C4-2B (cell line): ENCODE data around the gene ST6GALNAC3.

Experiments
- H3K27ac ChIP-seq: fragments of 450-650 bp; 2 replicates; pipeline ENCODE4 v1.5.1; 2017
- CTCF ChIP-seq: fragments of 450-650 bp; conservative IDR thresholded peaks from 2 replicates; pipeline ENCODE4 v1.5.1; 2017; ENCODE audit warnings: mild to moderate bottlenecking
- ZFX ChIP-seq: fragments of 450-650 bp; IDR thresholded peaks from 2 replicates; pipeline ENCODE4 v1.6.1; 2017

The ST6GALNAC3 gene

DNA sequence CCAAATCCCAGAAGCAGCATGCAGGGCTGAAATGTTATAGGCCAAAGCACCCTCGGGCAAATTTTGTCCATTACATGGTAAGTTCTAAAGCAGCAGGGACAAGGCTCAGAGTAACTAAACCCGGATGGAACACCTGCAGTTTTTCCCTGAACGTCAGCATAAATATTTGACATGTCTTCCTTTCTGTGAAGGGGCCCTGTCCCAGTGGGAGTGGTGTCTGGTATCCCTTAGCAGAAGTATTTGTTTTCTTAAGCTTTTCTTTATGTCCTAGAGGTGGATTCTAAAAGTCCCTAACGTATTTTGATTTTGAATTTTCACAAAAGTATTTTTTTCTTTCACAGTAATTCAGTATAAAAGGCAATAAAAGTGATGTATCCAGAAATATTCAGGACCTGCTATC, 223.9 kb downstream of the ST6GALNAC3 start:
- TF ChIP-seq ZFX (no peak), CTCF (no peak)

GRCh38 chr1:76299036-76299435, 224.5 kb downstream of the ST6GALNAC3 start:
- H3K27ac ChIP-seq: no peak overlapping the region
- TF ChIP-seq CTCF: no peak
- TF ChIP-seq ZFX: no peak

More for the DNA sequence above, 223.9 kb downstream of the ST6GALNAC3 start:
- H3K27ac ChIP-seq: no peak overlapping the region

GRCh38 chr1:76300556-76300955, 226.0 kb downstream of the ST6GALNAC3 start:
- H3K27ac ChIP-seq: no peak overlapping the region
- no peak for TF ChIP-seq ZFX

- TF ChIP-seq CTCF: no peak
- no peak for TF ChIP-seq ZFX
These were observed 228.3 kb downstream of the ST6GALNAC3 start for GRCh38 chr1:76302711-76303339.

DNA sequence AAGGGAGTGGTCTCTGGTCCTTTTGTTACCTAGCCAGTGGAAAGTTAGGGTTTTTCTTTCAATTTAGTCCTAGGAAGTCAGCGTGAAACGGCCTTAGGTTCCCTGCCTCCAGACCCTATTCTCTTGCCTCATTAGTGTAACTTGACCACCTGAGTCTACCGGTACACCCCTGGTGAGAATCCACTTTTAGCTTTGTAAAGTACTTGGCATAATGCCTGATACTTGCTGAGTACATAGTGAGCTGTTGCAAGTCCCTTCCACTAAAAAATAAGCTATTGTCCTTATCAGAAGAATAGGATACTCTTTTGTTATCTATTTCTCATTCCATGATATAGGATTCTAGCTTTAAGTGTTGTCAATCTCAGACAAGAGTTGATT, 228.8 kb downstream of the ST6GALNAC3 start:
- TF ChIP-seq ZFX (no peak), CTCF (no peak)
- no peak overlapping the region for H3K27ac ChIP-seq

More at GRCh38 chr1:76302711-76303339, 228.3 kb downstream of the ST6GALNAC3 start:
- no peak overlapping the region for H3K27ac ChIP-seq

- no peak overlapping the region for H3K27ac ChIP-seq
- TF ChIP-seq CTCF: no peak
- no peak for TF ChIP-seq ZFX
These were observed 238.8 kb downstream of the ST6GALNAC3 start for GRCh38 chr1:76313304-76313703.

- TF ChIP-seq CTCF (no peak), ZFX (no peak)
- no peak overlapping the region for H3K27ac ChIP-seq
These were observed 240.2 kb downstream of the ST6GALNAC3 start for GRCh38 chr1:76314730-76315129.

GRCh38 chr1:76317299-76317900, 242.9 kb downstream of the ST6GALNAC3 start:
- TF ChIP-seq CTCF (no peak), ZFX (no peak)
- no peak overlapping the region for H3K27ac ChIP-seq
